Neural progenitor cell (in vitro differentiated cells): ENCODE results near the gene ZBTB3.

Experiments
- CTCF ChIP-seq: fragments of 200-600 bp; sonication (generic); IDR thresholded peaks from 2 replicates; pipeline ENCODE4 v1.5.1; 2017; ENCODE audit warnings: antibody characterized with exemption, mild to moderate bottlenecking
- EZH2 ChIP-seq: fragments of 200-600 bp; sonication (generic); IDR thresholded peaks from 2 replicates; pipeline ENCODE4 v1.6.1; 2017; ENCODE audit warnings: antibody characterized with exemption, mild to moderate bottlenecking, moderate library complexity
- EZH2phosphoT487 ChIP-seq: fragments of 200-600 bp; sonication (generic); IDR thresholded peaks from 2 replicates; pipeline ENCODE4 v1.6.1; 2017; ENCODE audit warnings: antibody characterized with exemption

DNA sequence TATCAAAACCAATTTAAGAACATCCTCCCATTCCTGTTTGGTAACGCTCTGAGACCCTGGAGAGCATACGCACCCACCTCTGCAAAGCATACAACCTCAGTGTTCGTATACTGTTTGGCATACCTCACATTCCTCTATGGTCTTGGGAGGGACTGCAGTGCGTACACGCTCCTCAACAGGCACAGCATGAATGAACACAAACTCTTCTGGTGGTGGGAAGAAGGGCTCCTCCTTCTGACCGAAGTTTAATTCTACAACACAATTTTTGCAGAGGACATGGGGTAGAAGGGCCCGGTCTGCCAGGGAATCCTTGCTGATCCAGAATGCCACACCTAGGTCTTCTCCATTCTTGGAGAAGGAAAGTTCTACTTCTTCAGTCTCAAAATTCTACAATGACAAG lies 32.0 kb downstream of the ZBTB3 start:
- peak; percentile 29 for TF ChIP-seq CTCF
- no peak for TF ChIP-seq EZH2phosphoT487
- TF ChIP-seq EZH2, result no peak
